22Rv1 (cell line): ENCODE data around the gene SLX4IP.

Experiments
- CTCF ChIP-seq: fragments of 450-650 bp; IDR thresholded peaks from 2 replicates; pipeline ENCODE4 v1.5.1; 2017; ENCODE audit warnings: mild to moderate bottlenecking
- ZFX ChIP-seq: fragments of 450-650 bp; IDR thresholded peaks from 2 replicates; pipeline ENCODE4 v1.6.1; 2017; ENCODE audit warnings: antibody characterized with exemption, borderline replicate concordance

GRCh38 chr20:10411673-10412072 lies 23.4 kb upstream of the SLX4IP start:
- TF ChIP-seq CTCF: no peak
- no peak for TF ChIP-seq ZFX
